ENCODE measurements around the gene NCAPH2. TPM values are rescaled to one million over a fixed set of nuclear protein-coding genes. Genes with fewer than 3 reads are reported as not detected.

NCAPH2 gene
- total and polyA plus RNA-seq, 12 donors = 13.8 to 90.5 (median 32.6) TPM

GRCh38 chr22:50529897-50530579, 22.0 kb downstream of the NCAPH2 start, which contains the start of gene TYMP:
Gene TYMP (minus strand): TSS chr22:50530012. CDS start chr22:50529709, 303 bp downstream.
- peak within 1 kb of the TSS; percentile 77 to 95 (median 78) for H3K27ac ChIP-seq
- DNase-seq = peak; percentile 71 to 87 (median 81)
- H3K4me1 ChIP-seq (replicated peaks in 1 of 2) = peaks cover 27 to 31% of the 10 kb centered on the region in 2 donors

GRCh38 chr22:50530580-50530876, 22.5 kb downstream of the NCAPH2 start:
- no peaks in the 10 kb centered on the region for H3K27me3 ChIP-seq

More at GRCh38 chr22:50529897-50530579, 22.0 kb downstream of the NCAPH2 start, which contains the start of gene TYMP:
- H3K4me3 ChIP-seq = peak within 1 kb of the TSS in 2 of 4 donors; percentile 17 to 69
- H3K9me3 ChIP-seq (replicated peaks in 1 of 3) = no peaks in the 10 kb centered on the region
- WGBS, 4 donors = 1% methylated on average over 23 to 92 of the region's 92 CpGs; no CpG with 5 or more reads in 1 of the 4 donors
- intact Hi-C loops (cut with DNase I) = no loop called here
- no peaks in the 10 kb centered on the region for H3K27me3 ChIP-seq
- H3K36me3 ChIP-seq (replicated peaks in 1 of 2) = no peaks in the 10 kb centered on the region
- TF ChIP-seq, protein P1, sequence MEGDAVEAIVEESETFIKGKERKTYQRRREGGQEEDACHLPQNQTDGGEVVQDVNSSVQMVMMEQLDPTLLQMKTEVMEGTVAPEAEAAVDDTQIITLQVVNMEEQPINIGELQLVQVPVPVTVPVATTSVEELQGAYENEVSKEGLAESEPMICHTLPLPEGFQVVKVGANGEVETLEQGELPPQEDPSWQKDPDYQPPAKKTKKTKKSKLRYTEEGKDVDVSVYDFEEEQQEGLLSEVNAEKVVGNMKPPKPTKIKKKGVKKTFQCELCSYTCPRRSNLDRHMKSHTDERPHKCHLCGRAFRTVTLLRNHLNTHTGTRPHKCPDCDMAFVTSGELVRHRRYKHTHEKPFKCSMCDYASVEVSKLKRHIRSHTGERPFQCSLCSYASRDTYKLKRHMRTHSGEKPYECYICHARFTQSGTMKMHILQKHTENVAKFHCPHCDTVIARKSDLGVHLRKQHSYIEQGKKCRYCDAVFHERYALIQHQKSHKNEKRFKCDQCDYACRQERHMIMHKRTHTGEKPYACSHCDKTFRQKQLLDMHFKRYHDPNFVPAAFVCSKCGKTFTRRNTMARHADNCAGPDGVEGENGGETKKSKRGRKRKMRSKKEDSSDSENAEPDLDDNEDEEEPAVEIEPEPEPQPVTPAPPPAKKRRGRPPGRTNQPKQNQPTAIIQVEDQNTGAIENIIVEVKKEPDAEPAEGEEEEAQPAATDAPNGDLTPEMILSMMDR (IDR thresholded peaks at IDR 0.05) = no peak
- TF ChIP-seq POLR2A (IDR thresholded peaks at IDR 0.05) = peak; percentile 17 to 36

DNA sequence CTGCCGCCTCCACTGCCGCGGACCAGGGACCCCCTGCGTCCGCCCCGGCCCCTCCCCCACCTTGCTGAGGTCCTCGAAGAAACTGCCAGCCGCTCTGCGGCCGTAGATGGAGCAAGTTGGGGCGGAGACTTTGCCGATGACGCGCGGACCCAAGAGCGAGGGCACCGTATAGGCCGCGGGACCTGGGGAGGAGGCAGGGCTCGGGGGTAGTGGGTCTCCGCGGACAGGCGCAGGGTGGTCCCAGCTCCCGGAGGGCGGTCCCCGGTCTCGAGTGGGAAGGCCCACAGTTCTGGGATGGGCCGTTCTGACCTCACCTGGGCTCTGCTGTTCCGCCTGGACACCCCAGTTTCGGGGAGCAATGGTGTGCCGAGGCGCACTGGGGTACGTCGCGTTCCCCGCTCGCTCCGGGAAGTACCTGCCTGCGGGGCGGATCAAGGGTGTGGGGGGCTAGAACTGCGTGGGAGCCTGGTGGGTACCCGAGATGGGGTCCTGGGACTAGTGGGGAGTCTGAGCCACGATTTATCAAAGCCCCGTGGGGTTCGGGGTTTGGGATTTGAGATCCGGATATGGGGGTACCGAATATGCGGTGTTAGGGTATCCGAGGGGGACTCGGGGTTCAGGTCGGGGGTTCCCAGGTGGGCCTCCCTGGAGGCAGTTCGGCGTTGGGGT, 23.0 kb downstream of the NCAPH2 start:
- peak; percentile 78 to 90 (median 86) for DNase-seq
- no peaks in the 10 kb centered on the region for H3K9me3 ChIP-seq (replicated peaks in 1 of 3)
- H3K27ac ChIP-seq = peak overlapping the region; percentile 77 to 95 (median 89)
- peak; percentile 35 to 72 for TF ChIP-seq POLR2A (IDR thresholded peaks at IDR 0.05)
- TF ChIP-seq, protein P1 (IDR thresholded peaks at IDR 0.05) = no peak
- peak overlapping the region in 3 of 4 donors; percentile 28 to 69 (median 33) for H3K4me3 ChIP-seq
- no peaks in the 10 kb centered on the region for H3K36me3 ChIP-seq (replicated peaks in 1 of 2)
- no peaks in the 10 kb centered on the region for H3K27me3 ChIP-seq
- intact Hi-C loops (cut with DNase I) = no loop called here
- 4 to 5% (median 5%) methylated on average over 37 to 53 of the region's 53 CpGs for WGBS, 4 donors
- peaks cover 25 to 31% of the 10 kb centered on the region in 2 donors for H3K4me1 ChIP-seq (replicated peaks in 1 of 2)

More at GRCh38 chr22:50530580-50530876, 22.5 kb downstream of the NCAPH2 start:
- Histone ChIP-seq H3K4me3 (peak overlapping the region in 2 of 4 donors; percentile 17 to 69), H3K27ac (peak overlapping the region; percentile 77 to 95 (median 78)), H3K9me3 (replicated peaks in 1 of 3) (no peaks in the 10 kb centered on the region), H3K4me1 (replicated peaks in 1 of 2) (peaks cover 26 to 31% of the 10 kb centered on the region in 2 donors), H3K36me3 (replicated peaks in 1 of 2) (no peaks in the 10 kb centered on the region)
- intact Hi-C loops (cut with DNase I) = no loop called here
- 1 to 4% (median 2%) methylated on average over 8 to 21 of the region's 21 CpGs for WGBS, 4 donors
- TF ChIP-seq, protein P1 (IDR thresholded peaks at IDR 0.05) = no peak
- DNase-seq = no peak

DNA sequence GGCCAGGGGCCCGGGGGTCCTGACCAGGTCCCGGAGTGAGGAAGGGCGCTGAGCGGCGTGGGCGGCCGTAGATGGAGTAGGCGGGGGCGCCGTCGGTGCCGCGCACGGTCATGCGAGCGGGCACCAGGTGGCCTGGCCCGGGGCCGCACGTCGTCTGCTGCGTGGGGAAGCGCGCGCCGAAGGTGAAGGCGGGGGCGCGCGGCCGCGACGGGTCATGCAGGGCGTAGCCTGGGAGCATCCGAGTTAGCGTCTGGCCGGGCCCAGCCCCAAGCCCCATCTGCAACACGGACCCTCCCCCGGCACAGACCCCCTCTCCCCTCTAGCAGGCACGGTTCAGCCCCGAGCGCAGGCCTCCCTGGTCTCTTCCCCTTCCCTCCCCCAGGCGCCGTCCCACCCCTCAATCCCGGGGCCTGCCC, 23.5 kb downstream of the NCAPH2 start:
- WGBS, 4 donors = 0 to 2% (median 1%) methylated on average over 5 to 44 of the region's 44 CpGs
- intact Hi-C loops (cut with DNase I) = no loop called here
- no peak for TF ChIP-seq POLR2A (IDR thresholded peaks at IDR 0.05)
- TF ChIP-seq, protein P1 (IDR thresholded peaks at IDR 0.05) = no peak
- Histone ChIP-seq H3K9me3 (replicated peaks in 1 of 3) (no peaks in the 10 kb centered on the region), H3K4me1 (replicated peaks in 1 of 2) (peaks cover 20 to 25% of the 10 kb centered on the region in 2 donors), H3K4me3 (peak overlapping the region in 3 of 4 donors; percentile 28 to 69 (median 33)), H3K27ac (peak overlapping the region; percentile 77 to 95 (median 89)), H3K36me3 (replicated peaks in 1 of 2) (no peaks in the 10 kb centered on the region), H3K27me3 (no peaks in the 10 kb centered on the region)
- peak in 5 of 7 donors; percentile 48 to 62 (median 60) for DNase-seq
